Measurements from ENCODE around the gene ATG2A.

Gene ATG2A

DNA sequence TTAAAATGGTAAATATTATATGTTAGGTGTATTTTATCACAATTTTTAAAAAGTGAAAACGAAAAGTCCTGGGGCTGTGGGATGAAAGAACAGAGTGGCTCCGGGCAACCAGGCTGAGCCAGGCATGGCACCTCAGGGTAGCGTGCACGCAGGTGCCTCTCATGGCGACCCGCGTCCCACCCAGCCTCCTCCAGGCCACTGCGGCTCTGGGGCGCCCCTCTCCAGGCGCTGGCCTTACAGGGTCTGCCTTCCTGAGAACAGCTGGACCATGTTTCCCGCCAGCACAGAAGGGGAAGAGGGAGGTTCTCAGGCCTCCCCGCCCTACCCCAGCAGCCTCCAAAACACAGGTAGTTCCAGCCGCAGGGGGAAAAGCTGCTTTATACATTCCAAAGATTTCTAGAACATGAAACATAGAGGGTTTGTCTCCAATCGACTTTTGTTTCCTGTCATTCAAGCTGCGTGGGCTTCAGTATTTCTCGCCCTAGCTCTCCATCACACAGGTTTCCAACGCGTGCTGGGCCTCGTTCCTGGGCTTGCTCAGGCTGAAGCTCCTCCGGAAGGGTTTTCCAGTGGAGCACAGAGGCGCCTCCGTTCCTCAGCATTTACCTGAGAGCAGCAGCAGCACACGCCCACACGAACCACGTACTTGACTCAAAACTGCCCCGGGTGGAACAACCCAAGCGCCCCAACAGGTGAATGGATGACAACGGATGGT is 49.1 kb downstream of the ATG2A start:
- DNase-seq, result no peak

DNA sequence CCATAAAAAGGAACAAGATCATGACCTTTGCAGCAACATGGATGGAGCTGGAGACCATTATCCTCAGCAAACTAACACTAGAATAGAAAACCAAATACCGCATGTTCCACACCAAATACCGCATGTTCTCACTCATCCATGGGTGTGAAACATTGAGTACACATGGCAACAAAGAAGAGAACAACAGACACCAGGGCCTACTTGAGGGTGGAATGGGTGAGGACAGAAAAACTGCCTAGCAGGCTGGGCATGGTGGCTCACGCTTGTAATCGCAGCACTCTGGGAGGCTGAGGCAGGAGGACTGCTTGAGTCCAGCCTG is 50.9 kb downstream of the ATG2A start:
- no peak for DNase-seq

DNA sequence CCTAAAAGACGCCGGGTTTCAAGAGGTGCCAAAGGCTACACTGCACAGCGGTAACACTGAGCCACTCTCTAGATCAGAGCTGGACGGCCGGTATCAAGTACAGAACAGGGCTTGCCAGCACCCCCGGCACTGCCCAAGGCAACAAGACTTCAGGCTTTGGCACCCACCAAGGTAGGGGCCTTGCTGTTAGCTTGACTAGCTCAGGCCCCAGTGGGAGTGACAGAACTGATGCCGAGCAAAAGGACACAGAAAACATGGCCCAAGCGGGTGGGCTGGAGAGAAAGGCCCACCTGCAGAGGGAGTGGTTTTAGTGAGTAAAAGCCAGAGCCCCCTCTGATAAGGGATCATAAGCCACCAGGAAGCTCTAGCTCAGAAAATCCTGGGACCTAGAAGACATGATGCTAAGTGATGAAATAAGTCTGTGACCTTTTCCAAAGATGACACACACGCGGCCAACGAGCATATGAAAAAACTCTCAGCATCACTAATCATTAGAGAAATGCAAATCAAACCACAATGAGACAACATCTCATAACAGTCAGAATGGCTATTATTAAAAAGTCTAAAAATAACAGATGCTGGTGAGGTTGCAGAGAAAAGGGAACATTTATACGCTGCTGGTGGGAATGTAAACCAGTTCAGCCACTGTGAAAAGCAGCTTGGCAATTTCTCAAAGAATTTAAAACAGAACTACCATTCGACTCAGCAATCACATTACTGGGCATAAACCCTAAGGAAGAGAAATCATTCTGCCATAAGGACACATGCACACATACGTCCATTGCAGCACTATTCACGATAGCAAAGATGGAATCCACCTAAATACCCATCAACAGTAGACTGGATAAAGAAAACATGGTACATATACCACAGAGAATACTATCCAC is 51.5 kb downstream of the ATG2A start:
- no peak for DNase-seq

DNA sequence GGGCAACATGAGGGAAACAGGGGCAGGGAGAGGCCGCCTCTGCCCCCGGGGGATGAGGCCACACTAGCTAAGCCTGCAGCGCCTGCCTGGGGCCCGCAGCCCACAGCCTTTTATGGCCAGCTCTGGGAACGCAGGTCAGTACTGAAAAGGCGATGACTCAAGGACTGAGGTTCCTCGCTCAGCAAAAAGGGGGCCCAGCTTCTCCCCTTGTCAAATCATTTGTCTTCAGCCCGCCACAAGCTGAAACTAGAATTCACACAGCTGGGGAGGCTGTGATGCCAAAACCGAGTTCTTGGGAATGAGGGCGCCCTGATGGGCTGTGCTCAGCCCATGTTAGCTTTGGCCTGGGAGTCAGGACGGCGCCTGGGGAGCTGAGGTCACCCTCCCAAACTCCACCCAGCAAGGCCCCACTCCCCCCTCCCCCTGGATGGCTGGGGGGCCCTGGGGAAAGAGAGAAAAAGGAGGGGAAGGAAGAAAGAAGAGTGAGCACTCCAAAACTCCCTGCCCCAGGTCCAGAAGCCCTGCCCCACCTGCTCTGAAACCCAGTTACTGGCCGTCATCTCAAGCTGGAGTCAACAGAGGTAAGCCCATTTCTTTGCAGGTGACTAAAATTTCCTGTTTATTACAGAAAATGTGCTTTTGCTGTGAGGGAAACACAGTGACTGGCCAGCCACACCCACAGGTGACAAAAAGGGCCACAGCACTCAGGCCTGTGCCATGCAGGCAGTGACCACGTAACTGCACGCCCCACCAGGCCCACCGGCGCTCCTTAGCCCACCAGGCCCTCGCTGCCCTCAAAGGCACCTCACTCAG is 52.3 kb downstream of the ATG2A start:
- no peak for DNase-seq

DNA sequence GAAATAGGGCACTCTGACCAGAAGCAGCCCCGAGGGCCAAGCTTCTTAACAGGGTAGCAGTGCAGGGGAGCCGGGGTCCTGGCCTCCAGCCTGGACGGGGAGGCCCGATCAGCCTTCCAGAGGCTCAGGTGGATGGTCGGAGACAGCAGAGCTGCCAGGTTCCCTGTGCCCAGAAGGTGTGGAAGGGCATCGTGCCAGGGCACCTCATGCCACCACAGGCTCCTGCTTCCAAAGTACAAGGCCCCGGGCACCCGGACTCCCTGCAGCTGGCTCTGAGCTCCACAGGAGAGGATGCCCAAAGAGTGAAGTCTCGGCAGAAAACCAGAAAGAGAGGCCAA is 52.9 kb downstream of the ATG2A start:
- DNase-seq, result no peak

DNA sequence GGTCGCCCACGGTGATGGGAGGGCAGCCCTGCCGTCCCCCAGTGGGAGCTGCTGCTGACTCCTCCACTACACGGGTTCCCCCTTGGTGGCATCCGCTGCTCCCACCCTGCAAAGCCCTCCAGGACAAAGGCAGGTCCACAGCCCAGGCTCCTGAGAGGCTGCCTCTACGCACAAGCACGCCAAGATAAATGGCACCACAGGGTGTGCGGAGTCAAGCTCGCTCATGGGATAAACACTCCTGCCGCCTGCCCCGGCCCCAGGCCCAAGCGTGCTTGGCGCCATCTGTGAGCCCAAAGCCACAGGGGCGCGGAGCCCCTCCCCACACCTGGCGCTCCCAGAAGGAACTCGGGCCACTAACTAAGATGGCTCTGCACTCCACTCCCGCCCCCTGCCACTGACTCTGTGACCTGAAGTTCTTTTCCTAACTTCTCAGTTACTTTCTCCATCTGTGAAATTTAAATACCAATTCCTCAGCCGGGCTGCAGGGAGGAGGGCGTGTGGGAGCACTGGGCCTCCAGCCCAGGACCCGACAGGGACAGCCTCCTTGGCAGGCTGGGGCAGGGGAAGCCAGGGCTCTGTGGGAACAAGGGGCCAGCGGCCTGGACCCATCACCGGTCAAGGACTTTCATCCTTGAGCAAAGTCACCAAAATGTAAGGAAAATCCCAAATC is 53.5 kb downstream of the ATG2A start:
- DNase-seq, result no peak

DNA sequence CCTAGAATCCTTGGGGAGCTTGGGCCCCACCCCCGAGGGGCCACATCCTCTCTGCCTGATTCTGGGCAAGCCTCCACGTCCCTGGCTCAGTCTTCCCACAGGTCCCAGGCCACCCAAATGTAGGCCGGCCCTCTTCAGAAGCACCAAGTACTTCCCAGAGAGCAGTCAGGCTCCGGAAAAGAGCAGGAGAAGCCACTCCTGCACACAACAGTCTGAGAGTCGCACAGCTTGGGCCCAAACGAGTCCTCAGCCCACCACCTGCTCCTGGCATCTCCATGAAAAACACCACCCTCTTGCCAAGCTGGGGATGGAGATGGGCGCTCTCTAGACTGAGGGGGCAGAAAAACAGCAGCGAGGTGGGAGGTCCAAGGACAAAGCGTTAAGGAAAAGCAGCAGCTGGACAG is 54.0 kb downstream of the ATG2A start:
- DNase-seq, result no peak

DNA sequence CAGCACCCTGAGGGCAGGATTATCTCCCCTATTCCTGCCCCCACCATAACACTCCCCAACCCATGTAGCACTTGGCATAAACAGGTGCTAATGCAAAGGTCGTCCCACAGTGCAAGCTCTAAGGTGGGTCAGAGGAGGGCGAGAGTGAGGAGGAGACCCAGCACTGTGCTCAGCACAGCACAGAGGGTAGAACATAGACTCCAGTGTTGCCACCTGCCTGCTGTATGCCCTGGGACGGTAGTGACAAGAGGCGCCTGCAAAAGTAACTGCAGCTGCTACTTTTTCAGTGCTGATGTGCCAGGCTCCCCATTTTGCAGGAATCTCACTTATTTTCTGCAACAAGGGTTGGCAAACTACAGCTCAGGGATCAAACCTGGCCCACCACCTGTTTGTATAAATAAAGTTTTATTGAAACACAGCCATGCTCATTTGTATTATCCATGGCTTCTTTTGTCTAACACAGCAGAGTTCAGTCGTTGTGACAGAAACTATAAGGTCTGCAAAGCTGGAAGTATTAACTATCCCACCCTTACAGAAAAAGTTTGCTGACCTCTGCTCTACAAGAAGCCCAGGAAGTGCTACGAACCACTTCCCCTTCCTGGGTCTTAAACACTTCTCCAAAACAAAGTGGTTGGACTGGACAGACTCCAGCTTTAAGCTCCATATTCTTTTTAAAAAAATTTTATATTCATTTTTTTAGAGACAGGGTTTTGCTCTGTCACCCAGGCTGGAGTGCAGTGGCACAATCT is 55.6 kb downstream of the ATG2A start:
- no peak for DNase-seq

DNA sequence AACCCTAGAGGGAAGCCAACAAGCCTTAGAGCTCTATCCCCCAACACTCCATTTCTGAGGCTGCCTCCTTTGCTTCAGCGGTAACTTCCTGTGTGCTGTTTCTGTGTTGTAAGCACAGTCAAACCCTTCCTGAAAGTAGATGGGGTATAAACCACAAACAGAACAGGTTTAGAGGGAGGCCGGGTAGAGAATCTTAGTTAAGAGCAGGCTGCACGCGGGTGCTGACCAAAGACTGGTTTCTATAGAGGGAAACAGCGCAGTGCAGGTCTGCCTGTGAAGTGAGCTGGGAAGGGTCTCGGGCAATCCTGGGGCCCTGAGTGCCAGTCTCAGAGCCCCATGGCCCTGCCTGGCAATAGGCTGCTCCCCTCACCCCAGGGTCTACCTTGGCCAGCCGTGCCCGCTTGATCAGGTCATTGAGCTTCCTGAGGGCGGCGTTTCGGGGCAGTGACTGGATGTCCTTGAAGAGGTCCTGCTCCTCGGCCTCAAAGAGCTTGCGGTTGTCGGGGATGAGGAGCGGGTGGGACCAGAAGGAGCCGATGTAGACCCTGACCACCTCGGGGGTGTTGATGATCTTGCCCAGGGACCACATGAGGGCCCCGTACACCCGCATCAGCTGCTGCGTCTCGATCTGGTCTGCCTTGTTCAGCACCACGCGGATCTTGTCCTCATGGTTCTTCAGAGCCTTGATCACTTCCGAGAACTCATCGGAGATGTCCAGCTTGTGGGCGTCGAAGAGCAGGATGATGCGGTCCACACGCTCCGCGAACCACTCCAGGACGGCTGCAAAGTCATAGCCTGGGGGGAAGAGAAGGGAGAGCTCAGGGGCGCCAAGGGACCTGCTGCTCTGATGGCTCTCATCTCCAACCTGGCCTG is 57.2 kb downstream of the ATG2A start:
- no peak for DNase-seq

DNA sequence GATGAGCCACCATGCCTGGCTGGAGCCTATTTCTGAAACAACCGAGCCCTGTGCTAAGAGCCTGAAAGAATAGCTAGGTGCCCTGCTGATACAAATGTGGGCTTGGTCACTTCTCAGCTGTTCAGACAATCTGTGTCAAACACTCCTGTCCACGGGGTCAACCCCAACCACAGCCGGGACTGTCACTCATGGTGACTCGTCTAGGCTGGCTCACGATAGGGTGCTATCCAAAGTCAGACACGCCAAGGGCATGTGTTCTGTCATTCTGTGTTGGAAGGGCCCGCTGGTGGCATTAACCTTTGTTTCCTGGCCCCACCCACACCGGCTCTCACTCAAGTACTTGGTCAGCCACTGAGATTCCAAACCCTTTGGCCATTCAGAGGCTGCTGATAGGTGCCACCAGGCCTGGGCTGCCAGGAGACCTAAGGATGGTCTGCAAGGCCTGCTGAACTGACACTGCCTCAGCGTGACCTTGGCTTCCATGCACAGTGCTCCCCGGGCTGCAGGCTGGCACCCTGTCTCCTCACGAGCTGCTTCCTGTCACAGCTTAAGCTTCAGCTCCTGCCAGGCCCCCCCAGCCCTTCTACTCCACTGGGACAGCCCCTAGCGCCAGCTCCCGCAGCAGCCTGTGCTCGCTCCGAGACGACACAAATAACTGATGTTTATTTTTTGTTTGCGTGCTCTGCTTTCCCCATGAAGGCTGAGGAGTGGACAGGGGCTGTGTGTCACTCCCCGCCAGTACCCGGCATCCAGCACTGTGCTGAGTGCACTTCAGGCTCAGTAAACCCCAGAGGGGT is 58.3 kb downstream of the ATG2A start:
- DNase-seq, result no peak

DNA sequence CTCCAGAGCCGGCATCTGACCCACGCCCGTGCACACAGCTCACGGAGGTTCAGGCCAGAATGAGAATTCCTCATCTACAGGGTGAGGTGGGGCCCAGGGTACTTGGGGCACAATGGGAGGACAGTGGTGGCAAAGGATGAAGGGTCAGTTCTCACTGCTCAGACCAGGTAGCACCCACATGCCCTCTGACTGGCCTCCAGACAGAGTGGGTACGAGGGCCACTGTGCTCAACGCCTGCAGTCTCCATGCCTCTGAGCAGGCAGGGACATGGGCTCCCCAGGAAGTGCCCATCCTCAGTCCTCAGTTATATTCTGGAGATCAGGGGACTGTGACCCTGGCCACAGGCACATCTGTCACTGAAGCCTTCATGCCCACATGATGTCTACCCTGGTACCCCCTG is 59.5 kb downstream of the ATG2A start:
- DNase-seq, result no peak

DNA sequence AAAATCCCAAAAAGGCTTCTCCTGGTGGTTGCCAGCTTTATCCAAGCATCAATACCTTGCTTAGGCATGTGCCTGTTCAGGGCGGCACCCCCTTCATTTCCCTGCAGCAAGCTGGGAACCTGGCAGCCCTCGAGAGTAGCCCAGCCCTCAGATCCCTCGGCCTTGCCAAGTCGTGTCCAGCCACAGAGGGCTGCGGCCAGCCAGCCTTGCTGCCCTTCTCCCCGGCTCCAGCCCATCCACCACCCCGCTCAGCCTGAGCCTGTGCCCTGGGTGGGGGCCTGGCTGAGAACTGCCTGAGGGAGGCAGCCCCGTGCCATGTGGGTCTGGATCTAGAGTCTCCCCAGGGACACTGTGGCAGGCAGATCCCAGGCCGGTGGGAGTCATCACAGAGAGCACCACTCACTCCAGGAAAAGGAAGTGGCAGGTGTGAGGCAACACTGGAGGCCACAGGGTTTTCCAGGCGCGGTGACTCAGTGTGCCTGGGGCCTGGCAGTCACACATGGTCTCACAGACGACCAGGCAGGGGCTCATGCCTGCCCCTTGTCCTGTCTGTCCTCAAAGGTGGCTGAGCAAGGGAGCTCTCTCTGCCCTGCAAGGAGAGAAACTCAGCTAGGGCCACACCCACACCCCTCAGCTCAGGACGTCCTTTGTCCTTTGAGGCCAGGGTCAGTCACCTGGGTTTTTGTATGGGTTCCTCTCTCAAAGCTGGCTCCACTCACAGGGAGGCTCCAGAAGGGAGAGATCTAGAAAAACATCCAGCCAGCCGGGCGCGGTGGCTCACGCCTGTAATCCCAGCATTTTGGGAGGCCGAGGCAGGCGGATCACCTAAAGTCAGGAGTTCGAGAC is 60.4 kb downstream of the ATG2A start:
- no peak for DNase-seq

DNA sequence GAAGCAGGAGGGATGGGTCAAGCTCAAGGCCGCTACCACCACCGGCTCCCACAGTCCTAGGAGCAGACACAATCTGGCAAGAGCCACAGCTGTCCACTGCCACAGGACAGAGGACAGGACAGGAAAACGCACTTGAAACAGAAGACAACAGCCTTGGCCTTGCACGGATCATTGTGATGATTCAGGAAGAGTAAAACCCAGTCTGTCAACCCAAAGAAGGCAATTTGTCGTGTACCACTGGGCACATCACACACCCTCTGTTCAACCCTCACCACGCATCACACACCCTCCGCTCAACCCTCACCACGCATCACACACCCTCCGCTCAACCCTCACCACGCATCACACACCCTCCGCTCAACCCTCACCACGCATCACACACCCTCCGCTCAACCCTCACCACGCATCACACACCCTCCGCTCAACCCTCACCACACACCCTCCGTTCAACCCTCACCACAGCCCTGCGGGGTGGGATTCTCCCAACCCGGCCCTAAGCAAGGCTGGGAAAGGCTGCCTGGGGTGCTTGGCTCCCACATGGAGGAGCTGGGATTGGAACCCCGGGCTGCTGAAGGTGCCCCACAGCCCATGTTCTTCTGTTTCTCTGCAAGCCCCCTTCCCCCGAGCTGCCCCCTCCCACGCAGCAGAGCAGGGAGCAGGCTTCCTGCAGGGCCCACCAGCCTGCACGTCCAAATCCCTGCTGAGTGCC is 61.3 kb downstream of the ATG2A start:
- DNase-seq, result no peak

DNA sequence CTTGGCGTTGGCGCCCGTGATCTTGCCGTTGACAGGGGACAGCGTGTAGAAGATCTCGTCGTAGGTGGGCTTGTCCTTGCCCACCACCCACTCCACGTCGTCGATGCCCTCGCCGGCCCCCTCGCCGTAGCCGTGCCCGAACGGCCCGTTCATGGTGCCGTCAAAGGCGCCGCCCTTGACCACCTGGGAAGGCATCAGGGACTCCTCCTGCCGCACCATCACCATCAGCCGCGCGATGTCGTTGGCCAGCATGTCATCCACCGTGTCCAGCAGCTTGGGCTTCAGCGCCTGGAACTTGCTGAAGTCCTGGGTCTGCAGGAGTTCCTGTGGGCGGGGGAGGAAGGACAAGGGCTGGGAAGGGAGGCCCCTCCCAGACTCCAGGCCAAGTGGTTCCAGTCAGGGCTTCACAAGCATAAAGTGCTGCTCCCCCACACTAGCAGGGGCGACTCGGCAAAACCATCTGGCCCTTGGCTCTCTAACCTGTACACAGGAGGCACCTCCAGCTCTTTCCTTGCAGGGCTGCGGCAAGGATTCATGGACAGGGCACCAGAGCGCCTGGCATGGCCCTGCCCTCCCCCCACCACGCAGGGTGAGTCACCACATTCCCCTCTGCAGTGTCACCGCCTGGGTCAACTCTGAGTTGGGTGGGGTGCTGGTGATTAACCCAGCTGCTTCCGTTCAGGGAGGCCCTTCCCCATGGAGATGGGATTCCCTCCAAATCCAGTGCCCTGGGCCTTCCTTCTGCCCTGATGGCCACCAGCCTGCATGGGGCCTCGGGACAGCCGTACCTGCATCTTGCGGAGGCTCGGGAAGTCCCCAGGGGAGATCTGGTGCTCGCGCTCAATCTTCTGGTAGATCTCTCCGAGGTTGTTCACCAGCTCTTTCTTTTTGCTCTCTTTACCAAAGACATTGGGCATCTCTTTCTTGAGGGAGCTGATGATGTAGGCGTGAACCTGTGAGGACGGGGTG is 62.2 kb downstream of the ATG2A start:
- peak; percentile 79 for DNase-seq

DNA sequence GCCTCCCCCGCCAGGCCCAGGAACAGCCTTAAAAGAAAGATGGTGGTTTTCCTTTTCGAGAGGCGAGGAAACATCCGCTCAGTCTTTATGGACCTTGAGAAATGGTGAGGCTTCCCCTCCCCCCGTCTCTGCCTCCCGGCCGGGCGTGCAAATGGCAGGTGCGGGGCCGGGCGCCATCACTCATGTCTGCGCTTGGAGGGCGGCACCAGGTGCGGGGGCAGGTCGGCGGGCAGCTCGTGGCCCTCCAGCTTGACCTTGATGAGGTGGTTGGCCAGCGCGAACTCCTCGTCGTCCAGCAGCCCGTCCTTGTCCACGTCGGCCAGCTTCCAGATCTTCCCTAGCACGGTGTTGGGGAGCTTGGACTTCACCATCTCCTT is 62.9 kb downstream of the ATG2A start:
- no peak for DNase-seq

DNA sequence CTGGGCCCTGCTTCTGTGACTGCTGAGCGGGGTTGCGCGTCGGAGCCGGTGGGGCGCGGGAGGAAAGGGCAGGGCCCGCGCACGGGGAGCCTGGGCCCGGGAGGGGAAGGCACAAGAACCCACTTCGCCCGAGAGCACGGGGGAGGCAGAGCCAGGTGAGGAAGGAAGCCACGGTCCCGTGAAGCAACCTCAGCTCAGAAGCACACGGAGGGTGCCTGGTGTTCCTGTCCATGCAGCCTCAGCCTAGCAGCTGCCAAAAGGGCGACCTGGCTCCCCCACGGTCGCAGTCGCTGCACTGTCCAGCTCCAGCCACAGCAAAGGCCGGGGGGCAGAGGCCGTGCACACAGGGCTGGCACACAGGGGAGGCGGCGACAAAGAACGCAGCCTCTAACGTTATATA is 63.3 kb downstream of the ATG2A start:
- DNase-seq, result no peak

DNA sequence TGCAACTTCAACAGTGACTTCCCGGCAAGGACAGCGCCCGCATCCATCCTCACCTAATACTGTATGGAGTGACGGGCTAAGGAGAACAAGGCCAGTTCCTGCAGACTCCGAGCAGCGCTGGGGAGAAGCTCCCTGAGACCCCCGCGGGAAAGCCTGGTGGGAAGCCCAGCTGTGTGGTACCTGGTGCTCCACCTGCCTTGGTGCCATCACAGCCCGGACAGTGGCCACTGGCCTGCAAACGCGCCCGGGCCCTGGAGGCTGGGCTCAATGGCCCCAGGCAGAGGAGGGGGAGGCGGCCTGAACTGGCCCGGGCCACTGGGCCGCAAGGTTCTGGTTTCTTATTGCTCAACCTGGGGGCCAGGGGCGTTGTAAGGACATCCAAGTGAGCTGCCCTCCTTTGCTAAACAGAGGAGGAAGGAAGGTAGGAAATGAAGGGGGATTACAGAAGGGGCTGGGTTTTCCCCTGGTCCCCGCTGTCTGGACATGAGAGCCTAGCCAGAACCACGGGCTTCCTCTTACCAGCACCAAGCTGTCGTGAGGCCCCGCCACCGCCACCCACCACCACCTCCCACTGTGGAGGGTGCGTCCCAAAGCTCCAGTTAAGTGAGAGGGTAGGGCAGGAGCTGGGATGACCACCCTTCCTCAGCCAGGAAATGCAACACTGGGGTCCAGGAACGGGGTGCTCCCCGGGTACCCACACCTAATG is 64.1 kb downstream of the ATG2A start:
- DNase-seq, result no peak
